GM12878 (cell line): ENCODE results near the gene TNFAIP3. TPM values are rescaled to one million over a fixed set of nuclear protein-coding genes. Genes with fewer than 3 reads are reported as not detected.
A peak's percentile ranks its signal among the peaks of the same experiment; 100 is the strongest.

ENCODE experiments used
- IKZF2 ChIP-seq, 2 experiments: fragments of 450-650 bp; IDR thresholded peaks; 2 replicates each; pipeline ENCODE4 v1.6.1; 2017; ENCODE audit warnings: mild to moderate bottlenecking in 2 of 2, moderate library complexity in 2 of 2
- JUND ChIP-seq: IDR thresholded peaks from 2 replicates; pipeline ENCODE4 v1.6.1; 2012; ENCODE audit warnings: low read depth, mild to moderate bottlenecking, low read length, improper control_type of control experiment, moderate library complexity
- PAX8 ChIP-seq: fragments of 450-650 bp; IDR thresholded peaks from 2 replicates; pipeline ENCODE4 v1.6.1; 2017; ENCODE audit warnings: mild to moderate bottlenecking, moderate library complexity
- RBBP5 ChIP-seq: fragments of 200-600 bp; sonication (generic); conservative IDR thresholded peaks from 2 replicates; pipeline ENCODE4 v1.6.1; 2016
- RUNX3 ChIP-seq: IDR thresholded peaks from 2 replicates; pipeline ENCODE4 v1.6.1; 2012; ENCODE audit warnings: low read length, inconsistent platforms
- STAT3 ChIP-seq: IDR thresholded peaks from 2 replicates; pipeline ENCODE4 v1.6.1; 2011; ENCODE audit warnings: low read depth, low read length, improper control_type of control experiment
- polyA plus RNA-seq, 11 experiments: library from polyadenylated mRNA; depleted of rRNA in 4 of 11; unstranded in 6 of 11; stranded (reverse) in 5 of 11; fragments of >200 nt; fragmentation: Nextera tagmentation in 4 of 11; fragmentation: Illumina TruSeq in 1 of 11; extraction: Ambion mirVana in 4 of 11; extraction: Trizol in 1 of 11; gene quantifications; 1 replicate in 1 of 11; 2 replicates in 10 of 11; pipeline versions ENCODE4 v1.2.1 to v1.2.3, GENCODE V29; 2011 to 2016; ENCODE audit warnings: inconsistent platforms in 2 of 11, missing spikeins in 2 of 11, low read depth in 1 of 11
- total RNA-seq, 4 experiments: library from RNA; depleted of rRNA in 3 of 4; stranded (reverse); fragments of >200 nt in 3 of 4; fragmentation: Illumina TruSeq in 1 of 4; extraction: Trizol in 1 of 4; gene quantifications; 2 replicates each; pipeline versions ENCODE4 v1.2.1 to v1.2.3, GENCODE V29; 2013 to 2021
- TF ChIP-seq, protein P1 (sequence below): fragments of 450-650 bp; formaldehyde crosslinking; IDR thresholded peaks from 2 replicates; pipeline ENCODE4 v1.4.0; 2020; ENCODE audit warnings: mild to moderate bottlenecking, moderate library complexity
- TF ChIP-seq, protein P2 (sequence below): IDR thresholded peaks from 2 replicates; pipeline ENCODE4 v1.6.1; 2012; ENCODE audit warnings: low read depth, low read length, improper control_type of control experiment
- TF ChIP-seq, protein P3 (sequence below): fragments of 450-650 bp; IDR thresholded peaks from 2 replicates; pipeline ENCODE4 v1.6.1; 2017; ENCODE audit warnings: mild to moderate bottlenecking, moderate library complexity
- TF ChIP-seq, protein P4 (sequence below), 3 experiments: IDR thresholded peaks in 2 of 3; conservative IDR thresholded peaks in 1 of 3; 2 replicates each; pipeline ENCODE4 v1.5.1; 2011; ENCODE audit warnings: low read depth in 3 of 3, low read length in 3 of 3, mild to moderate bottlenecking in 3 of 3, control low read depth in 2 of 3, moderate library complexity in 2 of 3, inconsistent platforms in 1 of 3, mixed read lengths in 1 of 3; ENCODE audit not compliant: control insufficient read depth in 2 of 3, insufficient read depth in 1 of 3; ENCODE audit errors: extremely low read depth in 1 of 3
- TF ChIP-seq, protein P5 (sequence below): fragments of 150-350 bp; IDR thresholded peaks from 2 replicates; pipeline ENCODE4 v1.6.1; 2014; ENCODE audit warnings: mild to moderate bottlenecking, low read depth, low read length
- TF ChIP-seq, protein P6 (sequence below): IDR thresholded peaks from 2 replicates; pipeline ENCODE4 v1.6.1; 2012; ENCODE audit warnings: improper control_type of control experiment, low read depth, low read length; ENCODE audit not compliant: insufficient replicate concordance

TNFAIP3 gene
- total and polyA plus RNA-seq, 10 of the 15 experiments (the other 5 are each of a cell fraction or from before 2014, with no cell fraction given): 18.0 to 350 (median 127) TPM

GRCh38 chr6:137928286-137928685 is 61.2 kb downstream of the TNFAIP3 start (continued):
- TF ChIP-seq, protein P1, sequence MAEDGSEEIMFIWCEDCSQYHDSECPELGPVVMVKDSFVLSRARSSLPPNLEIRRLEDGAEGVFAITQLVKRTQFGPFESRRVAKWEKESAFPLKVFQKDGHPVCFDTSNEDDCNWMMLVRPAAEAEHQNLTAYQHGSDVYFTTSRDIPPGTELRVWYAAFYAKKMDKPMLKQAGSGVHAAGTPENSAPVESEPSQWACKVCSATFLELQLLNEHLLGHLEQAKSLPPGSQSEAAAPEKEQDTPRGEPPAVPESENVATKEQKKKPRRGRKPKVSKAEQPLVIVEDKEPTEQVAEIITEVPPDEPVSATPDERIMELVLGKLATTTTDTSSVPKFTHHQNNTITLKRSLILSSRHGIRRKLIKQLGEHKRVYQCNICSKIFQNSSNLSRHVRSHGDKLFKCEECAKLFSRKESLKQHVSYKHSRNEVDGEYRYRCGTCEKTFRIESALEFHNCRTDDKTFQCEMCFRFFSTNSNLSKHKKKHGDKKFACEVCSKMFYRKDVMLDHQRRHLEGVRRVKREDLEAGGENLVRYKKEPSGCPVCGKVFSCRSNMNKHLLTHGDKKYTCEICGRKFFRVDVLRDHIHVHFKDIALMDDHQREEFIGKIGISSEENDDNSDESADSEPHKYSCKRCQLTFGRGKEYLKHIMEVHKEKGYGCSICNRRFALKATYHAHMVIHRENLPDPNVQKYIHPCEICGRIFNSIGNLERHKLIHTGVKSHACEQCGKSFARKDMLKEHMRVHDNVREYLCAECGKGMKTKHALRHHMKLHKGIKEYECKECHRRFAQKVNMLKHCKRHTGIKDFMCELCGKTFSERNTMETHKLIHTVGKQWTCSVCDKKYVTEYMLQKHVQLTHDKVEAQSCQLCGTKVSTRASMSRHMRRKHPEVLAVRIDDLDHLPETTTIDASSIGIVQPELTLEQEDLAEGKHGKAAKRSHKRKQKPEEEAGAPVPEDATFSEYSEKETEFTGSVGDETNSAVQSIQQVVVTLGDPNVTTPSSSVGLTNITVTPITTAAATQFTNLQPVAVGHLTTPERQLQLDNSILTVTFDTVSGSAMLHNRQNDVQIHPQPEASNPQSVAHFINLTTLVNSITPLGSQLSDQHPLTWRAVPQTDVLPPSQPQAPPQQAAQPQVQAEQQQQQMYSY (CRISPR knock-in tag): no peak
- TF ChIP-seq, protein P2, sequence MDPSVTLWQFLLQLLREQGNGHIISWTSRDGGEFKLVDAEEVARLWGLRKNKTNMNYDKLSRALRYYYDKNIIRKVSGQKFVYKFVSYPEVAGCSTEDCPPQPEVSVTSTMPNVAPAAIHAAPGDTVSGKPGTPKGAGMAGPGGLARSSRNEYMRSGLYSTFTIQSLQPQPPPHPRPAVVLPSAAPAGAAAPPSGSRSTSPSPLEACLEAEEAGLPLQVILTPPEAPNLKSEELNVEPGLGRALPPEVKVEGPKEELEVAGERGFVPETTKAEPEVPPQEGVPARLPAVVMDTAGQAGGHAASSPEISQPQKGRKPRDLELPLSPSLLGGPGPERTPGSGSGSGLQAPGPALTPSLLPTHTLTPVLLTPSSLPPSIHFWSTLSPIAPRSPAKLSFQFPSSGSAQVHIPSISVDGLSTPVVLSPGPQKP: no peak
- TF ChIP-seq, protein P3, sequence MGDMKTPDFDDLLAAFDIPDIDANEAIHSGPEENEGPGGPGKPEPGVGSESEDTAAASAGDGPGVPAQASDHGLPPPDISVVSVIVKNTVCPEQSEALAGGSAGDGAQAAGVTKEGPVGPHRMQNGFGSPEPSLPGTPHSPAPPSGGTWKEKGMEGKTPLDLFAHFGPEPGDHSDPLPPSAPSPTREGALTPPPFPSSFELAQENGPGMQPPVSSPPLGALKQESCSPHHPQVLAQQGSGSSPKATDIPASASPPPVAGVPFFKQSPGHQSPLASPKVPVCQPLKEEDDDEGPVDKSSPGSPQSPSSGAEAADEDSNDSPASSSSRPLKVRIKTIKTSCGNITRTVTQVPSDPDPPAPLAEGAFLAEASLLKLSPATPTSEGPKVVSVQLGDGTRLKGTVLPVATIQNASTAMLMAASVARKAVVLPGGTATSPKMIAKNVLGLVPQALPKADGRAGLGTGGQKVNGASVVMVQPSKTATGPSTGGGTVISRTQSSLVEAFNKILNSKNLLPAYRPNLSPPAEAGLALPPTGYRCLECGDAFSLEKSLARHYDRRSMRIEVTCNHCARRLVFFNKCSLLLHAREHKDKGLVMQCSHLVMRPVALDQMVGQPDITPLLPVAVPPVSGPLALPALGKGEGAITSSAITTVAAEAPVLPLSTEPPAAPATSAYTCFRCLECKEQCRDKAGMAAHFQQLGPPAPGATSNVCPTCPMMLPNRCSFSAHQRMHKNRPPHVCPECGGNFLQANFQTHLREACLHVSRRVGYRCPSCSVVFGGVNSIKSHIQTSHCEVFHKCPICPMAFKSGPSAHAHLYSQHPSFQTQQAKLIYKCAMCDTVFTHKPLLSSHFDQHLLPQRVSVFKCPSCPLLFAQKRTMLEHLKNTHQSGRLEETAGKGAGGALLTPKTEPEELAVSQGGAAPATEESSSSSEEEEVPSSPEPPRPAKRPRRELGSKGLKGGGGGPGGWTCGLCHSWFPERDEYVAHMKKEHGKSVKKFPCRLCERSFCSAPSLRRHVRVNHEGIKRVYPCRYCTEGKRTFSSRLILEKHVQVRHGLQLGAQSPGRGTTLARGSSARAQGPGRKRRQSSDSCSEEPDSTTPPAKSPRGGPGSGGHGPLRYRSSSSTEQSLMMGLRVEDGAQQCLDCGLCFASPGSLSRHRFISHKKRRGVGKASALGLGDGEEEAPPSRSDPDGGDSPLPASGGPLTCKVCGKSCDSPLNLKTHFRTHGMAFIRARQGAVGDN: peak; percentile 13
- TF ChIP-seq, protein P4, sequence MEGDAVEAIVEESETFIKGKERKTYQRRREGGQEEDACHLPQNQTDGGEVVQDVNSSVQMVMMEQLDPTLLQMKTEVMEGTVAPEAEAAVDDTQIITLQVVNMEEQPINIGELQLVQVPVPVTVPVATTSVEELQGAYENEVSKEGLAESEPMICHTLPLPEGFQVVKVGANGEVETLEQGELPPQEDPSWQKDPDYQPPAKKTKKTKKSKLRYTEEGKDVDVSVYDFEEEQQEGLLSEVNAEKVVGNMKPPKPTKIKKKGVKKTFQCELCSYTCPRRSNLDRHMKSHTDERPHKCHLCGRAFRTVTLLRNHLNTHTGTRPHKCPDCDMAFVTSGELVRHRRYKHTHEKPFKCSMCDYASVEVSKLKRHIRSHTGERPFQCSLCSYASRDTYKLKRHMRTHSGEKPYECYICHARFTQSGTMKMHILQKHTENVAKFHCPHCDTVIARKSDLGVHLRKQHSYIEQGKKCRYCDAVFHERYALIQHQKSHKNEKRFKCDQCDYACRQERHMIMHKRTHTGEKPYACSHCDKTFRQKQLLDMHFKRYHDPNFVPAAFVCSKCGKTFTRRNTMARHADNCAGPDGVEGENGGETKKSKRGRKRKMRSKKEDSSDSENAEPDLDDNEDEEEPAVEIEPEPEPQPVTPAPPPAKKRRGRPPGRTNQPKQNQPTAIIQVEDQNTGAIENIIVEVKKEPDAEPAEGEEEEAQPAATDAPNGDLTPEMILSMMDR (IDR thresholded peaks at IDR 0.05 in 2 of 3, conservative IDR thresholded peaks at IDR 0.05 in 1 of 3; ENCODE audit: control insufficient read depth in 2 of 3, extremely low read depth in 1 of 3, insufficient read depth in 1 of 3, low read depth in 3 of 3, low read length in 3 of 3): no peak
- TF ChIP-seq STAT3 (no peak), RUNX3 (no peak), JUND (no peak), RBBP5 (no peak), IKZF2 (IDR thresholded peaks at IDR 0.05) (no peak), PAX8 (no peak)
- TF ChIP-seq, protein P5, sequence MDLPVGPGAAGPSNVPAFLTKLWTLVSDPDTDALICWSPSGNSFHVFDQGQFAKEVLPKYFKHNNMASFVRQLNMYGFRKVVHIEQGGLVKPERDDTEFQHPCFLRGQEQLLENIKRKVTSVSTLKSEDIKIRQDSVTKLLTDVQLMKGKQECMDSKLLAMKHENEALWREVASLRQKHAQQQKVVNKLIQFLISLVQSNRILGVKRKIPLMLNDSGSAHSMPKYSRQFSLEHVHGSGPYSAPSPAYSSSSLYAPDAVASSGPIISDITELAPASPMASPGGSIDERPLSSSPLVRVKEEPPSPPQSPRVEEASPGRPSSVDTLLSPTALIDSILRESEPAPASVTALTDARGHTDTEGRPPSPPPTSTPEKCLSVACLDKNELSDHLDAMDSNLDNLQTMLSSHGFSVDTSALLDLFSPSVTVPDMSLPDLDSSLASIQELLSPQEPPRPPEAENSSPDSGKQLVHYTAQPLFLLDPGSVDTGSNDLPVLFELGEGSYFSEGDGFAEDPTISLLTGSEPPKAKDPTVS: no peak
- TF ChIP-seq, protein P6, sequence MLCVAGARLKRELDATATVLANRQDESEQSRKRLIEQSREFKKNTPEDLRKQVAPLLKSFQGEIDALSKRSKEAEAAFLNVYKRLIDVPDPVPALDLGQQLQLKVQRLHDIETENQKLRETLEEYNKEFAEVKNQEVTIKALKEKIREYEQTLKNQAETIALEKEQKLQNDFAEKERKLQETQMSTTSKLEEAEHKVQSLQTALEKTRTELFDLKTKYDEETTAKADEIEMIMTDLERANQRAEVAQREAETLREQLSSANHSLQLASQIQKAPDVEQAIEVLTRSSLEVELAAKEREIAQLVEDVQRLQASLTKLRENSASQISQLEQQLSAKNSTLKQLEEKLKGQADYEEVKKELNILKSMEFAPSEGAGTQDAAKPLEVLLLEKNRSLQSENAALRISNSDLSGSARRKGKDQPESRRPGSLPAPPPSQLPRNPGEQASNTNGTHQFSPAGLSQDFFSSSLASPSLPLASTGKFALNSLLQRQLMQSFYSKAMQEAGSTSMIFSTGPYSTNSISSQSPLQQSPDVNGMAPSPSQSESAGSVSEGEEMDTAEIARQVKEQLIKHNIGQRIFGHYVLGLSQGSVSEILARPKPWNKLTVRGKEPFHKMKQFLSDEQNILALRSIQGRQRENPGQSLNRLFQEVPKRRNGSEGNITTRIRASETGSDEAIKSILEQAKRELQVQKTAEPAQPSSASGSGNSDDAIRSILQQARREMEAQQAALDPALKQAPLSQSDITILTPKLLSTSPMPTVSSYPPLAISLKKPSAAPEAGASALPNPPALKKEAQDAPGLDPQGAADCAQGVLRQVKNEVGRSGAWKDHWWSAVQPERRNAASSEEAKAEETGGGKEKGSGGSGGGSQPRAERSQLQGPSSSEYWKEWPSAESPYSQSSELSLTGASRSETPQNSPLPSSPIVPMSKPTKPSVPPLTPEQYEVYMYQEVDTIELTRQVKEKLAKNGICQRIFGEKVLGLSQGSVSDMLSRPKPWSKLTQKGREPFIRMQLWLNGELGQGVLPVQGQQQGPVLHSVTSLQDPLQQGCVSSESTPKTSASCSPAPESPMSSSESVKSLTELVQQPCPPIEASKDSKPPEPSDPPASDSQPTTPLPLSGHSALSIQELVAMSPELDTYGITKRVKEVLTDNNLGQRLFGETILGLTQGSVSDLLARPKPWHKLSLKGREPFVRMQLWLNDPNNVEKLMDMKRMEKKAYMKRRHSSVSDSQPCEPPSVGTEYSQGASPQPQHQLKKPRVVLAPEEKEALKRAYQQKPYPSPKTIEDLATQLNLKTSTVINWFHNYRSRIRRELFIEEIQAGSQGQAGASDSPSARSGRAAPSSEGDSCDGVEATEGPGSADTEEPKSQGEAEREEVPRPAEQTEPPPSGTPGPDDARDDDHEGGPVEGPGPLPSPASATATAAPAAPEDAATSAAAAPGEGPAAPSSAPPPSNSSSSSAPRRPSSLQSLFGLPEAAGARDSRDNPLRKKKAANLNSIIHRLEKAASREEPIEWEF: no peak
